Endothelial cell of umbilical vein (primary cell): ENCODE measurements around the gene ZBTB46.

ENCODE experiments used
- GATA2 ChIP-seq: IDR thresholded peaks from 2 replicates; pipeline ENCODE4 v1.7.0; 2011; ENCODE audit warnings: low read depth, mild to moderate bottlenecking, moderate library complexity, mixed read lengths, low read length; ENCODE audit not compliant: insufficient read length, insufficient read depth
- POLR2AphosphoS5 ChIP-seq: IDR thresholded peaks from 2 replicates; pipeline ENCODE4 v1.6.1; 2012; ENCODE audit warnings: low read depth, mild to moderate bottlenecking, control low read depth, low read length, moderate library complexity; ENCODE audit not compliant: insufficient read depth
- TF ChIP-seq, protein P1 (sequence below), 2 donors: IDR thresholded peaks; 1 replicate in 1 of 2; 2 replicates in 1 of 2; pipeline ENCODE4 v1.5.1; 2011; ENCODE audit warnings: low read length in 2 of 2, mild to moderate bottlenecking in 2 of 2, moderate library complexity in 2 of 2, control low read depth in 1 of 2, inconsistent platforms in 1 of 2, low read depth in 1 of 2; ENCODE audit not compliant: insufficient read depth in 1 of 2; ENCODE audit errors: extremely low read depth in 1 of 2
- TF ChIP-seq, protein P2 (sequence below): IDR thresholded peaks from 2 replicates; pipeline ENCODE4 v1.6.1; 2011; ENCODE audit not compliant: insufficient read depth, insufficient read length

DNA sequence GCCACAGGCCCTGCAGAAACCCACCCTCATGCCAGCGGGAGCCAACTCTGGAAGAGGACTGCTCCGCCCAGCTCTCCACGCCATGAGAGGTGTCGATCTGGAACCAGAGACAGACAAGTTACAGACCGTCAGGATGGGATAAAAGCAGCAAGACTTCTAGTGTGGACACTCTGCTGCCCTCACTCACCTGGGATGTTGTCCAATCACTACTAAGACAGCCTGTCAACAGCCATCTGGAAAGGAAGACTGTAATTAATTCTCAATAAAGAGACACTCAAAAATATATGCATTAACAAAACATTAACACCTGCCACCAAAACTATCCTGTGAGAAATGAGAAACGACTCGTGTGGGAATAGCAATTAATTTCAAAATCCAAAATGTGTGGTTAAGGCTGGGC lies 63.2 kb downstream of the ZBTB46 start:
- TF ChIP-seq, protein P1, sequence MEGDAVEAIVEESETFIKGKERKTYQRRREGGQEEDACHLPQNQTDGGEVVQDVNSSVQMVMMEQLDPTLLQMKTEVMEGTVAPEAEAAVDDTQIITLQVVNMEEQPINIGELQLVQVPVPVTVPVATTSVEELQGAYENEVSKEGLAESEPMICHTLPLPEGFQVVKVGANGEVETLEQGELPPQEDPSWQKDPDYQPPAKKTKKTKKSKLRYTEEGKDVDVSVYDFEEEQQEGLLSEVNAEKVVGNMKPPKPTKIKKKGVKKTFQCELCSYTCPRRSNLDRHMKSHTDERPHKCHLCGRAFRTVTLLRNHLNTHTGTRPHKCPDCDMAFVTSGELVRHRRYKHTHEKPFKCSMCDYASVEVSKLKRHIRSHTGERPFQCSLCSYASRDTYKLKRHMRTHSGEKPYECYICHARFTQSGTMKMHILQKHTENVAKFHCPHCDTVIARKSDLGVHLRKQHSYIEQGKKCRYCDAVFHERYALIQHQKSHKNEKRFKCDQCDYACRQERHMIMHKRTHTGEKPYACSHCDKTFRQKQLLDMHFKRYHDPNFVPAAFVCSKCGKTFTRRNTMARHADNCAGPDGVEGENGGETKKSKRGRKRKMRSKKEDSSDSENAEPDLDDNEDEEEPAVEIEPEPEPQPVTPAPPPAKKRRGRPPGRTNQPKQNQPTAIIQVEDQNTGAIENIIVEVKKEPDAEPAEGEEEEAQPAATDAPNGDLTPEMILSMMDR (IDR thresholded peaks at IDR 0.05; ENCODE audit: extremely low read depth in 1 of 2, insufficient read depth in 1 of 2, low read depth in 1 of 2, low read length in 2 of 2): no peak
- TF ChIP-seq POLR2AphosphoS5 (no peak), GATA2 (no peak)
- TF ChIP-seq, protein P2, sequence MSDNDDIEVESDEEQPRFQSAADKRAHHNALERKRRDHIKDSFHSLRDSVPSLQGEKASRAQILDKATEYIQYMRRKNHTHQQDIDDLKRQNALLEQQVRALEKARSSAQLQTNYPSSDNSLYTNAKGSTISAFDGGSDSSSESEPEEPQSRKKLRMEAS: no peak
